ENCODE measurements around the gene UCK2. TPM values are rescaled to one million over a fixed set of nuclear protein-coding genes. Genes with fewer than 3 reads are reported as not detected.

UCK2 gene
- total and polyA plus RNA-seq, 2 donors (not counting 1 experiment from before 2014, with no cell fraction given) = 8.9 to 11.5 TPM

- H2AFZ ChIP-seq (ENCODE audit: insufficient read depth, low read depth, low read length, poor library complexity, severe bottlenecking) = no peak overlapping the region
- no peaks in the 10 kb centered on the region for H3K4me1 Mint-ChIP-seq
- H4K20me1 ChIP-seq (ENCODE audit: control insufficient read depth, insufficient read depth, low read length, poor library complexity, severe bottlenecking) = no peaks in the 10 kb centered on the region
Observed at GRCh38 chr1:165949335-165950130, 122.1 kb downstream of the UCK2 start.

More at GRCh38 chr1:165949335-165950130, 122.1 kb downstream of the UCK2 start:
- Histone ChIP-seq H3K79me2 (ENCODE audit: control insufficient read depth, insufficient read depth, low read length) (no peaks in the 10 kb centered on the region), H3K4me2 (replicated peaks; ENCODE audit: low read depth, low read length, poor library complexity, severe bottlenecking) (no peak overlapping the region), H3K4me3 (ENCODE audit: control extremely low read depth in 1 of 5, extremely low read depth in 1 of 5, insufficient read depth in 1 of 5, low read depth in 2 of 5, low read length in 4 of 5) (no peak overlapping the region), H3K27ac (ENCODE audit: low read length in 2 of 2) (no peak overlapping the region), H3K4me1 (ENCODE audit: control insufficient read depth in 2 of 2, insufficient read depth in 2 of 2, low read length in 2 of 2) (no peaks in the 10 kb centered on the region), H3K9ac (ENCODE audit: low read length) (no peak overlapping the region), H3K9me3 (ENCODE audit: control extremely low read depth in 1 of 3, control insufficient read depth in 2 of 3, insufficient read depth in 1 of 3, low read length in 2 of 3) (no peaks in the 10 kb centered on the region), H3K27me3 (replicated peaks in 1 of 4; ENCODE audit: control extremely low read depth in 1 of 4, control insufficient read depth in 3 of 4, insufficient read depth in 4 of 4, low read length in 3 of 4) (no peaks in the 10 kb centered on the region), H3K36me3 (replicated peaks in 1 of 2; ENCODE audit: control extremely low read depth in 1 of 2, control insufficient read depth in 1 of 2, extremely low read depth in 1 of 2, insufficient read depth in 2 of 2, low read length in 1 of 2) (no peaks in the 10 kb centered on the region)
- WGBS (ENCODE audit: insufficient coverage) = 100% methylated on average over 2 of the region's 6 CpGs
- intact Hi-C loops (cut with micrococcal nuclease) = no loop called here
- TF ChIP-seq CTCF (IDR thresholded peaks at IDR 0.05) (no peak), EZH2 (IDR thresholded peaks at IDR 0.05; ENCODE audit: borderline replicate concordance, insufficient read depth, low read depth, low read length, poor library complexity, severe bottlenecking) (no peak)
- ATAC-seq (ENCODE audit: low read depth) = no peak
- ChIA-PET CTCF (interaction anchor here (0.8 to 1.4 kb wide), 2 partner anchors 21 to 348 kb away, joined by 3 read pairs; no protein-coding TSS in a partner anchor), POLR2A (no interaction called here)
- no peak overlapping the region for H3K4me3 Mint-ChIP-seq
- DNase-seq = no peak
- no peaks in the 10 kb centered on the region for H3K9me3 Mint-ChIP-seq (ENCODE audit: insufficient read depth)
- peaks cover 4% of the 10 kb centered on the region for H3K27me3 Mint-ChIP-seq
- no peak overlapping the region for H3K27ac Mint-ChIP-seq

All from B cell (primary cell).